NCI-H1694 (cell line): ENCODE measurements around the gene RGS12.

Source experiments
- DNase-seq: peaks from one replicate; lab custom pipeline; 2025; lab: John Stamatoyannopoulos, UW

Gene RGS12

GRCh38 chr4:3280466-3280865, 12.4 kb upstream of the RGS12 start:
- no peak for DNase-seq

- no peak for DNase-seq
Measured at GRCh38 chr4:3283483-3283882, 9.3 kb upstream of the RGS12 start.

- DNase-seq, result peak; percentile 39
Measured at GRCh38 chr4:3283916-3284315, 8.9 kb upstream of the RGS12 start.

- DNase-seq, result no peak
Measured at GRCh38 chr4:3284734-3285557, 7.9 kb upstream of the RGS12 start.

GRCh38 chr4:3285558-3286334, 7.1 kb upstream of the RGS12 start:
- no peak for DNase-seq

- no peak for DNase-seq
Measured at GRCh38 chr4:3286335-3287175, 6.3 kb upstream of the RGS12 start.

- DNase-seq, result no peak
Measured at GRCh38 chr4:3287271-3287971, 5.4 kb upstream of the RGS12 start.

- no peak for DNase-seq
Measured at GRCh38 chr4:3287972-3288570, 4.8 kb upstream of the RGS12 start.

GRCh38 chr4:3288571-3289094, 4.2 kb upstream of the RGS12 start:
- DNase-seq, result no peak

- no peak for DNase-seq
Measured at GRCh38 chr4:3290476-3290875, 2.3 kb upstream of the RGS12 start.

GRCh38 chr4:3290889-3291321, 1.9 kb upstream of the RGS12 start:
- DNase-seq, result no peak

GRCh38 chr4:3291411-3291968, 1.3 kb upstream of the RGS12 start:
- no peak for DNase-seq

GRCh38 chr4:3291969-3292570, 751 bp upstream of the RGS12 start:
- no peak for DNase-seq

GRCh38 chr4:3293401-3294391, 875 bp downstream of the RGS12 start:
- no peak for DNase-seq

GRCh38 chr4:3294401-3295241, 1.8 kb downstream of the RGS12 start:
- no peak for DNase-seq

- DNase-seq, result no peak
Measured at GRCh38 chr4:3295837-3296624, 3.2 kb downstream of the RGS12 start.

- no peak for DNase-seq
Measured at GRCh38 chr4:3296651-3297050, 3.8 kb downstream of the RGS12 start.
